Ascending aorta (tissue), 2 donors: ENCODE data around the gene SHMT2. TPM values are rescaled to one million over a fixed set of nuclear protein-coding genes. Genes with fewer than 3 reads are reported as not detected.

ENCODE experiments used
- DNase-seq, 2 donors: peaks; one replicate each; pipeline ENCODE4 v3.0.0-alpha.2; 2019; ENCODE audit warnings: low spot score in 2 of 2
- H3K27ac ChIP-seq, 2 donors: fragments of 200-600 bp; sonication (generic); one replicate each; pipeline ENCODE4 v1.5.1; 2016 to 2017; ENCODE audit warnings: mild to moderate bottlenecking in 1 of 2
- H3K27me3 ChIP-seq: fragments of 200-600 bp; sonication (generic); one replicate; pipeline ENCODE4 v1.5.1; 2017
- H3K36me3 ChIP-seq, 2 donors: fragments of 200-600 bp; sonication (generic); one replicate each; pipeline ENCODE4 v1.5.1; 2016
- H3K4me1 ChIP-seq, 2 donors: fragments of 200-600 bp; sonication (generic); one replicate each; pipeline ENCODE4 v1.5.1; 2016 to 2017; ENCODE audit warnings: mild to moderate bottlenecking in 1 of 2
- H3K4me3 ChIP-seq, 2 donors: fragments of 200-600 bp; sonication (generic); one replicate each; pipeline ENCODE4 v1.5.1; 2016 to 2017; ENCODE audit warnings: mild to moderate bottlenecking in 1 of 2
- H3K9me3 ChIP-seq, 2 donors: fragments of 200-600 bp; sonication (generic); one replicate each; pipeline ENCODE4 v1.5.1; 2016
- intact Hi-C: fragments of 100-400 bp; cut with DNase I; formaldehyde crosslinking; loops from one replicate; pipeline ENCODE4 v1.15.1; 2023
- total RNA-seq: library from RNA; depleted of rRNA; stranded (reverse); fragments of >200 nt; gene quantifications from one replicate; pipeline ENCODE4 v1.1.0, GENCODE V29; 2016
- TF ChIP-seq, protein P1 (sequence below), 3 experiments: fragments of 200-600 bp in 2 of 3; fragments of 450-650 bp in 1 of 3; sonication (generic) in 2 of 3; IDR thresholded peaks; one replicate each; pipeline ENCODE4 v1.5.1; 2016 to 2019; ENCODE audit warnings: antibody characterized with exemption in 3 of 3, mild to moderate bottlenecking in 1 of 3, moderate library complexity in 1 of 3

SHMT2 gene
- total RNA-seq, 1 donor from 2014 or later = 136 TPM

DNA sequence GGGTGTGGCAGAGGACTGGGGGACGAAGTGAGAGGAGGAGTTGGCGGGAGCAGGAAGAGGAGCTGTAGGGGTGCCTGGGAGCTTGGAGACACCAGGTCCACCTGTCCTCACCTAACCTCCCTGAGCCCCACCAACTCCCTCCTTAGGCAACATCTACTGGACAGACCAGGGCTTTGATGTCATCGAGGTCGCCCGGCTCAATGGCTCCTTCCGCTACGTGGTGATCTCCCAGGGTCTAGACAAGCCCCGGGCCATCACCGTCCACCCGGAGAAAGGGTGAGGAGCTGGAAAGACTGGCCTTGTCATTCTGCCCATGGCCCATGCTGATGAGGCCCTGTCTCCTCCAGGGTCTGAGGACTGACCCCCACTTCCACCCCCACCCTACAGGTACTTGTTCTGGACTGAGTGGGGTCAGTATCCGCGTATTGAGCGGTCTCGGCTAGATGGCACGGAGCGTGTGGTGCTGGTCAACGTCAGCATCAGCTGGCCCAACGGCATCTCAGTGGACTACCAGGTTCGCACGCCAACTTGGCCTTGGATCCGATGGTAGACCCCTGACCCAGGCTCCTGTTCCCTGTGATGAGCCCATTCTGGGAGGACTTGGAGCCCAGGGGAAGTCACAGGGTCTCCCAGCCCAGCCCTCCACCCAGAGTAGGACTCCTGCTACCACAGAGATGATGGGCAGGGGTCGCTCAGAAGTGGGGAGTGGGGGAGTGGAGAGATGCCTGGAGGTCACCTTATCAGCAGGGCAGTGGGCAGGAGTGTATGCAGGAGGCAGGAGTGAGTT, 45.4 kb upstream of the SHMT2 start:
- TF ChIP-seq, protein P1, sequence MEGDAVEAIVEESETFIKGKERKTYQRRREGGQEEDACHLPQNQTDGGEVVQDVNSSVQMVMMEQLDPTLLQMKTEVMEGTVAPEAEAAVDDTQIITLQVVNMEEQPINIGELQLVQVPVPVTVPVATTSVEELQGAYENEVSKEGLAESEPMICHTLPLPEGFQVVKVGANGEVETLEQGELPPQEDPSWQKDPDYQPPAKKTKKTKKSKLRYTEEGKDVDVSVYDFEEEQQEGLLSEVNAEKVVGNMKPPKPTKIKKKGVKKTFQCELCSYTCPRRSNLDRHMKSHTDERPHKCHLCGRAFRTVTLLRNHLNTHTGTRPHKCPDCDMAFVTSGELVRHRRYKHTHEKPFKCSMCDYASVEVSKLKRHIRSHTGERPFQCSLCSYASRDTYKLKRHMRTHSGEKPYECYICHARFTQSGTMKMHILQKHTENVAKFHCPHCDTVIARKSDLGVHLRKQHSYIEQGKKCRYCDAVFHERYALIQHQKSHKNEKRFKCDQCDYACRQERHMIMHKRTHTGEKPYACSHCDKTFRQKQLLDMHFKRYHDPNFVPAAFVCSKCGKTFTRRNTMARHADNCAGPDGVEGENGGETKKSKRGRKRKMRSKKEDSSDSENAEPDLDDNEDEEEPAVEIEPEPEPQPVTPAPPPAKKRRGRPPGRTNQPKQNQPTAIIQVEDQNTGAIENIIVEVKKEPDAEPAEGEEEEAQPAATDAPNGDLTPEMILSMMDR (IDR thresholded peaks at IDR 0.05) = no peak
- Histone ChIP-seq H3K9me3 (no peaks in the 10 kb centered on the region), H3K27me3 (no peaks in the 10 kb centered on the region), H3K4me3 (no peak overlapping the region), H3K4me1 (no peaks in the 10 kb centered on the region), H3K27ac (no peak overlapping the region), H3K36me3 (peaks cover 90 to 91% of the 10 kb centered on the region in 2 donors)
- intact Hi-C loops = loop anchor here (2.0 kb wide), 1 partner anchor 115 kb away; no protein-coding TSS in a partner anchor
- no peak for DNase-seq

GRCh38 chr12:57185403-57185802, 44.1 kb upstream of the SHMT2 start:
- TF ChIP-seq, protein P1 (IDR thresholded peaks at IDR 0.05) = no peak
- Histone ChIP-seq H3K9me3 (no peaks in the 10 kb centered on the region), H3K4me3 (no peak overlapping the region), H3K4me1 (no peaks in the 10 kb centered on the region), H3K27me3 (no peaks in the 10 kb centered on the region), H3K36me3 (peaks cover 89 to 91% of the 10 kb centered on the region in 2 donors), H3K27ac (no peak overlapping the region)
- intact Hi-C loops = no loop called here
- no peak for DNase-seq

- H3K9me3 ChIP-seq = no peaks in the 10 kb centered on the region
- no peak overlapping the region for H3K4me3 ChIP-seq
- peaks cover 89 to 91% of the 10 kb centered on the region in 2 donors for H3K36me3 ChIP-seq
- TF ChIP-seq, protein P1 (IDR thresholded peaks at IDR 0.05) = no peak
- DNase-seq = no peak
- H3K27ac ChIP-seq = no peak overlapping the region
- H3K27me3 ChIP-seq = no peaks in the 10 kb centered on the region
- intact Hi-C loops = no loop called here
- no peaks in the 10 kb centered on the region for H3K4me1 ChIP-seq
Observed at GRCh38 chr12:57185906-57186508, 43.5 kb upstream of the SHMT2 start.

GRCh38 chr12:57187222-57188089, 42.1 kb upstream of the SHMT2 start:
- no peaks in the 10 kb centered on the region for H3K27me3 ChIP-seq
- no peaks in the 10 kb centered on the region for H3K4me1 ChIP-seq
- H3K36me3 ChIP-seq = peaks cover 91 to 95% of the 10 kb centered on the region in 2 donors
- no peaks in the 10 kb centered on the region for H3K9me3 ChIP-seq
- no peak overlapping the region for H3K27ac ChIP-seq
- no peak for DNase-seq
- intact Hi-C loops = no loop called here
- TF ChIP-seq, protein P1 (IDR thresholded peaks at IDR 0.05) = no peak
- no peak overlapping the region for H3K4me3 ChIP-seq

DNA sequence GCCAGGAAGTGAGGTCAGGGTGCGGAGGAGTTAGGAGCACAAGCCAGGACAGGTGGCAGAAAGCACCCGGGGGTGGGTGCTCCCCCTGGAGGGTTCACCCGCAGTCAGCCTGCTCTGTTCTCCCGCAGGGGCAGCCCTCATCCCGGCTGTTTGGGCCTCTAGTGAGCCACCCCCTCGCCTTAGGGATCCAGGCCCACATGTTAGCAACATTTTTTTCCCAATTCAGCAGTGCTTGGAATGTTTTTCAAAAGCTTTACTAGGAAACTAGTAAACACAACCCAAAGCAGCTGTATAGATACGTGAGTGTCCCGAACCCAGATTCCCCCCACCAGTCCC, 41.5 kb upstream of the SHMT2 start:
- intact Hi-C loops = no loop called here
- Histone ChIP-seq H3K27ac (no peak overlapping the region), H3K27me3 (no peaks in the 10 kb centered on the region), H3K4me3 (no peak overlapping the region), H3K9me3 (no peaks in the 10 kb centered on the region), H3K36me3 (peaks cover 97 to 100% of the 10 kb centered on the region in 2 donors), H3K4me1 (no peaks in the 10 kb centered on the region)
- DNase-seq = no peak
- TF ChIP-seq, protein P1 (IDR thresholded peaks at IDR 0.05) = no peak
